NT2/D1 (cell line): ENCODE data around the gene SDHAF4.

Experiments used
- DNase-seq: peaks from one replicate; pipeline ENCODE4 v3.0.0-alpha.2; 2011; ENCODE audit warnings: low read depth, low spot score
- H3K27me3 ChIP-seq: 2 replicates; pipeline ENCODE4 v1.6.0; 2011; ENCODE audit warnings: mild to moderate bottlenecking; ENCODE audit not compliant: insufficient read length, insufficient read depth
- H3K36me3 ChIP-seq: 2 replicates; pipeline ENCODE4 v1.6.1; 2011; ENCODE audit warnings: mild to moderate bottlenecking, low read length, mixed read lengths; ENCODE audit not compliant: insufficient read depth, insufficient read length
- H3K4me1 ChIP-seq: 2 replicates; pipeline ENCODE4 v1.5.1; 2011; ENCODE audit not compliant: insufficient read depth, insufficient read length
- H3K4me3 ChIP-seq: 2 replicates; pipeline ENCODE4 v1.5.1; 2011; ENCODE audit warnings: low read depth; ENCODE audit not compliant: insufficient read length
- H3K9ac ChIP-seq: 2 replicates; pipeline ENCODE4 v1.6.0; 2011; ENCODE audit warnings: low read depth; ENCODE audit not compliant: insufficient read length
- H3K9me3 ChIP-seq: 2 replicates; pipeline ENCODE4 v1.5.1; 2011; ENCODE audit warnings: mild to moderate bottlenecking, low read length; ENCODE audit not compliant: insufficient read depth
- SUZ12 ChIP-seq: IDR thresholded peaks from 2 replicates; pipeline ENCODE4 v1.6.1; 2011; ENCODE audit not compliant: insufficient read length, insufficient read depth; ENCODE audit errors: extremely low read depth
- YY1 ChIP-seq: IDR thresholded peaks from 2 replicates; pipeline ENCODE4 v1.6.1; 2011; ENCODE audit not compliant: insufficient read length, insufficient read depth
- ZNF274 ChIP-seq: IDR thresholded peaks from 2 replicates; pipeline ENCODE4 v1.6.1; 2011; ENCODE audit warnings: mild to moderate bottlenecking, low read depth, low read length

SDHAF4 gene

GRCh38 chr6:70622461-70622860 lies 55.7 kb downstream of the SDHAF4 start:
- TF ChIP-seq SUZ12: no peak
- TF ChIP-seq YY1: no peak
- no peak for TF ChIP-seq ZNF274
- Histone ChIP-seq H3K36me3 (no peaks in the 10 kb centered on the region), H3K4me3 (no peak overlapping the region), H3K27me3 (no peaks in the 10 kb centered on the region), H3K4me1 (no peaks in the 10 kb centered on the region), H3K9ac (no peak overlapping the region), H3K9me3 (peaks cover 3% of the 10 kb centered on the region; the same call in 1 of the 2 replicates)
- DNase-seq: no peak

GRCh38 chr6:70625436-70625835 lies 58.7 kb downstream of the SDHAF4 start:
- no peak for TF ChIP-seq YY1
- no peak for TF ChIP-seq ZNF274
- TF ChIP-seq SUZ12: no peak
- no peak for DNase-seq
- no peaks in the 10 kb centered on the region for H3K36me3 ChIP-seq
- no peaks in the 10 kb centered on the region for H3K4me1 ChIP-seq
- H3K9ac ChIP-seq: no peak overlapping the region
- peaks cover 9% of the 10 kb centered on the region; the same call in 1 of the 2 replicates for H3K9me3 ChIP-seq
- no peaks in the 10 kb centered on the region for H3K27me3 ChIP-seq
- no peak overlapping the region for H3K4me3 ChIP-seq

GRCh38 chr6:70627500-70628254 lies 60.9 kb downstream of the SDHAF4 start:
- no peaks in the 10 kb centered on the region for H3K36me3 ChIP-seq
- TF ChIP-seq YY1: no peak
- TF ChIP-seq SUZ12: no peak
- TF ChIP-seq ZNF274: no peak
- no peaks in the 10 kb centered on the region for H3K4me1 ChIP-seq
- DNase-seq: no peak
- H3K4me3 ChIP-seq: no peak overlapping the region
- no peaks in the 10 kb centered on the region for H3K27me3 ChIP-seq
- no peak overlapping the region for H3K9ac ChIP-seq
- H3K9me3 ChIP-seq: peaks cover 9% of the 10 kb centered on the region; the same call in 1 of the 2 replicates

GRCh38 chr6:70629929-70630328 lies 63.2 kb downstream of the SDHAF4 start:
- Histone ChIP-seq H3K27me3 (no peaks in the 10 kb centered on the region), H3K4me1 (no peaks in the 10 kb centered on the region), H3K9ac (no peak overlapping the region), H3K9me3 (peaks cover 9% of the 10 kb centered on the region; the same call in 1 of the 2 replicates), H3K4me3 (no peak overlapping the region), H3K36me3 (no peaks in the 10 kb centered on the region)
- no peak for DNase-seq
- no peak for TF ChIP-seq YY1
- TF ChIP-seq SUZ12: no peak
- TF ChIP-seq ZNF274: no peak

- Histone ChIP-seq H3K9ac (no peak overlapping the region), H3K27me3 (no peaks in the 10 kb centered on the region), H3K36me3 (no peaks in the 10 kb centered on the region), H3K4me3 (no peak overlapping the region), H3K4me1 (no peaks in the 10 kb centered on the region), H3K9me3 (no peaks in the 10 kb centered on the region)
- no peak for DNase-seq
- TF ChIP-seq SUZ12 (no peak), ZNF274 (no peak), YY1 (no peak)
These were observed 67.1 kb downstream of the SDHAF4 start for GRCh38 chr6:70633870-70634269.

- TF ChIP-seq SUZ12: no peak
- H3K4me3 ChIP-seq: no peak overlapping the region
- no peaks in the 10 kb centered on the region for H3K4me1 ChIP-seq
These were observed 69.9 kb downstream of the SDHAF4 start for GRCh38 chr6:70636596-70636995.

GRCh38 chr6:70638468-70638867 lies 71.7 kb downstream of the SDHAF4 start:
- no peaks in the 10 kb centered on the region for H3K9me3 ChIP-seq
- TF ChIP-seq SUZ12: no peak
- no peak for TF ChIP-seq YY1
- TF ChIP-seq ZNF274: no peak
- no peak overlapping the region for H3K4me3 ChIP-seq
- DNase-seq: no peak
- H3K27me3 ChIP-seq: no peaks in the 10 kb centered on the region
- no peaks in the 10 kb centered on the region for H3K36me3 ChIP-seq
- H3K9ac ChIP-seq: no peak overlapping the region
- H3K4me1 ChIP-seq: no peaks in the 10 kb centered on the region

More at GRCh38 chr6:70636596-70636995, 69.9 kb downstream of the SDHAF4 start:
- DNase-seq: peak; percentile 18
- no peak overlapping the region for H3K9ac ChIP-seq
- H3K27me3 ChIP-seq: no peaks in the 10 kb centered on the region
- H3K9me3 ChIP-seq: no peaks in the 10 kb centered on the region
- no peaks in the 10 kb centered on the region for H3K36me3 ChIP-seq
